Measurements from ENCODE around the gene TUBB. TPM values are rescaled to one million over a fixed set of nuclear protein-coding genes. Genes with fewer than 3 reads are reported as not detected.

TUBB gene
- total and polyA plus RNA-seq, 9 of the 15 experiments (the other 6 are each of a cell fraction or from before 2014, with no cell fraction given), result 971 to 2,870 (median 1,478) TPM

DNA sequence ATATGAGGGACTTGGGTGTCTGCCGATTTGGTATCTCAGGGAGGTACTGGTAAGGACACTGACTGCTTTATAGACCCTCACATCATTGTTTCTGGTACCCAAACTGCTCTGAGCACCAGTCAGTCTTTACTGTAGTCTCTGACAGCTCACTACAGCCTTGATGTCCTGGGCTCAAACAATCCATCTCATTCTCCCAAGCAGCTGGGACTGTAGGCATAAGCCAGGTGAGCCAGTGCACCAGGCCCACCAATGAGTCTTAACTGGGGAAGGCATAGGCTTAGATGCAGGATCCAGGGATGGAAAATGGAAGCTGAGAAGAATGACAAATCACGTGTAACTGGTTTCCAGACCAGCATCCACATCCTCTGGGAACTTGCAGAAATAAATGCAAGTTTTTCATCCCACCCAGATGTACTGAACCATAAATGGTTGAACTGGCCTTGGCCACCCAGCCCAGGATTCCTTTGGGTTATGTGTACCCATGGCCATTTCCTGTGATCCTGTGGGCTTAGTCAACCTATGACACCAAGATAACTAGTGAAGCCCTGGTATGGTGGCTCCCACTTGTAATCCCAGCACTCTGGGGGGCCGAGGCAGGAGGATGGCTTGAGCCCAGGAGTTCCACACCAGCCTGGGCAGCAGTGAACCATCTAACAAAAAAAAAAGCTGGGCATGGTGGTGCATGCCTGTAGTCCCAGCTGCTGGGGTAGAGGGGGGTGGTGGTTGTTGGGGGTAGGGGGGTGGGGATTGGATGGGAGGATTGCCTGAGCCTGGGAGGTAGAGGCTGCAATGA is 5.8 kb downstream of the TUBB start:
- ChIA-PET CTCF (ENCODE audit: low intra/inter-chr PET ratio) (interaction anchor here (1.4 kb wide), 1 partner anchor 47 kb away, joined by 6 read pairs; no protein-coding TSS in a partner anchor), POLR2A (interaction anchor here (0.6 to 6.1 kb wide), 13 partner anchors 6 to 362 kb away, joined by 3 to 50 read pairs (median 5); partner anchors contain the start of genes FLOT1, IER3, MDC1 and TUBB)
- Histone ChIP-seq H3K4me3 (no peak overlapping the region), H3K36me3 (ENCODE audit: control insufficient read depth, insufficient read depth, low read length) (peaks cover 82% of the 10 kb centered on the region), H3K4me2 (ENCODE audit: insufficient read depth, low read length) (no peak overlapping the region), H3K9me3 (replicated peaks; ENCODE audit: control insufficient read depth, insufficient read depth, low read depth, low read length) (no peaks in the 10 kb centered on the region), H3K79me2 (ENCODE audit: control insufficient read depth, insufficient read depth, low read length) (peaks cover 51% of the 10 kb centered on the region), H3K27ac (ENCODE audit: extremely low read depth, low read depth, low read length) (no peak overlapping the region; the same call in 2 of the 3 replicates), H4K20me1 (replicated peaks; ENCODE audit: control insufficient read depth, insufficient read depth, low read length) (peaks cover 48% of the 10 kb centered on the region), H3K27me3 (ENCODE audit: control insufficient read depth in 2 of 2, insufficient read depth in 2 of 2, low read length in 2 of 2) (no peaks in the 10 kb centered on the region), H2AFZ (ENCODE audit: low read depth, low read length) (no peak overlapping the region), H3K4me1 (replicated peaks in 1 of 2; ENCODE audit: control insufficient read depth in 2 of 2, insufficient read depth in 2 of 2, low read length in 2 of 2) (peaks cover 14 to 22% of the 10 kb centered on the region in 2 experiments; a peak in 4 of 5 replicates), H3K9ac (ENCODE audit: insufficient read depth in 1 of 2, low read depth in 2 of 2, low read length in 2 of 2) (no peak overlapping the region), H3K9me1 (ENCODE audit: control insufficient read depth, insufficient read depth, low read length) (peaks cover 4% of the 10 kb centered on the region)
- in situ Hi-C loops (cut with MboI) (loop anchor here (10.0 kb wide), 1 partner anchor 51 kb away; the partner anchor contains the start of gene DHX16), intact Hi-C loops (cut with micrococcal nuclease) (no loop called here)
- peak; percentile 18 for ATAC-seq
- WGBS (ENCODE audit: insufficient coverage, low coverage, missing lambda C conversion rate), result 62% methylated on average over 3 of the region's 3 CpGs
- BruUV-seq (replicated peaks), result no TSS peak
- peak; percentile 72 for FAIRE-seq
- DNase-seq (ENCODE audit: extremely low read depth in 1 of 4, low spot score in 3 of 4), result peak in 2 of 4 experiments; percentile 37 to 61
- TF ChIP-seq, protein P1, sequence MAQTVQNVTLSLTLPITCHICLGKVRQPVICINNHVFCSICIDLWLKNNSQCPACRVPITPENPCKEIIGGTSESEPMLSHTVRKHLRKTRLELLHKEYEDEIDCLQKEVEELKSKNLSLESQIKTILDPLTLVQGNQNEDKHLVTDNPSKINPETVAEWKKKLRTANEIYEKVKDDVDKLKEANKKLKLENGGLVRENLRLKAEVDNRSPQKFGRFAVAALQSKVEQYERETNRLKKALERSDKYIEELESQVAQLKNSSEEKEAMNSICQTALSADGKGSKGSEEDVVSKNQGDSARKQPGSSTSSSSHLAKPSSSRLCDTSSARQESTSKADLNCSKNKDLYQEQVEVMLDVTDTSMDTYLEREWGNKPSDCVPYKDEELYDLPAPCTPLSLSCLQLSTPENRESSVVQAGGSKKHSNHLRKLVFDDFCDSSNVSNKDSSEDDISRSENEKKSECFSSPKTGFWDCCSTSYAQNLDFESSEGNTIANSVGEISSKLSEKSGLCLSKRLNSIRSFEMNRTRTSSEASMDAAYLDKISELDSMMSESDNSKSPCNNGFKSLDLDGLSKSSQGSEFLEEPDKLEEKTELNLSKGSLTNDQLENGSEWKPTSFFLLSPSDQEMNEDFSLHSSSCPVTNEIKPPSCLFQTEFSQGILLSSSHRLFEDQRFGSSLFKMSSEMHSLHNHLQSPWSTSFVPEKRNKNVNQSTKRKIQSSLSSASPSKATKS (CRISPR knock-in tag; IDR thresholded peaks at IDR 0.05), result no peak
- TF ChIP-seq GTF2F1 (IDR thresholded peaks at IDR 0.05; ENCODE audit: low read depth, low read length) (no peak), KLF10 (CRISPR knock-in tag; IDR thresholded peaks at IDR 0.05) (peak; percentile 73; the same call in 1 of the 2 replicates), PRMT5 (CRISPR knock-in tag; IDR thresholded peaks at IDR 0.05) (no peak), ZFP36 (IDR thresholded peaks at IDR 0.05; ENCODE audit: low read depth, low read length, partially characterized antibody) (no peak)
- TF ChIP-seq, protein P2, sequence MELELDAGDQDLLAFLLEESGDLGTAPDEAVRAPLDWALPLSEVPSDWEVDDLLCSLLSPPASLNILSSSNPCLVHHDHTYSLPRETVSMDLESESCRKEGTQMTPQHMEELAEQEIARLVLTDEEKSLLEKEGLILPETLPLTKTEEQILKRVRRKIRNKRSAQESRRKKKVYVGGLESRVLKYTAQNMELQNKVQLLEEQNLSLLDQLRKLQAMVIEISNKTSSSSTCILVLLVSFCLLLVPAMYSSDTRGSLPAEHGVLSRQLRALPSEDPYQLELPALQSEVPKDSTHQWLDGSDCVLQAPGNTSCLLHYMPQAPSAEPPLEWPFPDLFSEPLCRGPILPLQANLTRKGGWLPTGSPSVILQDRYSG (tag; conservative IDR thresholded peaks at IDR 0.05; ENCODE audit: low read depth), result no peak
- TF ChIP-seq, protein P3, sequence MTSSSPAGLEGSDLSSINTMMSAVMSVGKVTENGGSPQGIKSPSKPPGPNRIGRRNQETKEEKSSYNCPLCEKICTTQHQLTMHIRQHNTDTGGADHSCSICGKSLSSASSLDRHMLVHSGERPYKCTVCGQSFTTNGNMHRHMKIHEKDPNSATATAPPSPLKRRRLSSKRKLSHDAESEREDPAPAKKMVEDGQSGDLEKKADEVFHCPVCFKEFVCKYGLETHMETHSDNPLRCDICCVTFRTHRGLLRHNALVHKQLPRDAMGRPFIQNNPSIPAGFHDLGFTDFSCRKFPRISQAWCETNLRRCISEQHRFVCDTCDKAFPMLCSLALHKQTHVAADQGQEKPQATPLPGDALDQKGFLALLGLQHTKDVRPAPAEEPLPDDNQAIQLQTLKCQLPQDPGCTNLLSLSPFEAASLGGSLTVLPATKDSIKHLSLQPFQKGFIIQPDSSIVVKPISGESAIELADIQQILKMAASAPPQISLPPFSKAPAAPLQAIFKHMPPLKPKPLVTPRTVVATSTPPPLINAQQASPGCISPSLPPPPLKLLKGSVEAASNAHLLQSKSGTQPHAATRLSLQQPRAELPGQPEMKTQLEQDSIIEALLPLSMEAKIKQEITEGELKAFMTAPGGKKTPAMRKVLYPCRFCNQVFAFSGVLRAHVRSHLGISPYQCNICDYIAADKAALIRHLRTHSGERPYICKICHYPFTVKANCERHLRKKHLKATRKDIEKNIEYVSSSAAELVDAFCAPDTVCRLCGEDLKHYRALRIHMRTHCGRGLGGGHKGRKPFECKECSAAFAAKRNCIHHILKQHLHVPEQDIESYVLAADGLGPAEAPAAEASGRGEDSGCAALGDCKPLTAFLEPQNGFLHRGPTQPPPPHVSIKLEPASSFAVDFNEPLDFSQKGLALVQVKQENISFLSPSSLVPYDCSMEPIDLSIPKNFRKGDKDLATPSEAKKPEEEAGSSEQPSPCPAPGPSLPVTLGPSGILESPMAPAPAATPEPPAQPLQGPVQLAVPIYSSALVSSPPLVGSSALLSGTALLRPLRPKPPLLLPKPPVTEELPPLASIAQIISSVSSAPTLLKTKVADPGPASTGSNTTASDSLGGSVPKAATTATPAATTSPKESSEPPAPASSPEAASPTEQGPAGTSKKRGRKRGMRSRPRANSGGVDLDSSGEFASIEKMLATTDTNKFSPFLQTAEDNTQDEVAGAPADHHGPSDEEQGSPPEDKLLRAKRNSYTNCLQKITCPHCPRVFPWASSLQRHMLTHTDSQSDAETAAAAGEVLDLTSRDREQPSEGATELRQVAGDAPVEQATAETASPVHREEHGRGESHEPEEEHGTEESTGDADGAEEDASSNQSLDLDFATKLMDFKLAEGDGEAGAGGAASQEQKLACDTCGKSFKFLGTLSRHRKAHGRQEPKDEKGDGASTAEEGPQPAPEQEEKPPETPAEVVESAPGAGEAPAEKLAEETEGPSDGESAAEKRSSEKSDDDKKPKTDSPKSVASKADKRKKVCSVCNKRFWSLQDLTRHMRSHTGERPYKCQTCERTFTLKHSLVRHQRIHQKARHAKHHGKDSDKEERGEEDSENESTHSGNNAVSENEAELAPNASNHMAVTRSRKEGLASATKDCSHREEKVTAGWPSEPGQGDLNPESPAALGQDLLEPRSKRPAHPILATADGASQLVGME (CRISPR knock-in tag; IDR thresholded peaks at IDR 0.05), result no peak

All from K562 (cell line).